Fibroblast of skin of right quadriceps (primary cell): ENCODE results near the gene TYMS.
A peak's percentile ranks its signal among the peaks of the same experiment; 100 is the strongest.

Source experiments
- DNase-seq: peaks from one replicate; pipeline ENCODE4 v3.0.0-alpha.2; 2013

Gene TYMS

GRCh38 chr18:647304-647703 is 10.1 kb upstream of the TYMS start:
- no peak for DNase-seq

- no peak for DNase-seq
Observed at GRCh38 chr18:649341-649740, 8.1 kb upstream of the TYMS start.

- DNase-seq: no peak
Observed at GRCh38 chr18:650428-650858, 7.0 kb upstream of the TYMS start.

DNA sequence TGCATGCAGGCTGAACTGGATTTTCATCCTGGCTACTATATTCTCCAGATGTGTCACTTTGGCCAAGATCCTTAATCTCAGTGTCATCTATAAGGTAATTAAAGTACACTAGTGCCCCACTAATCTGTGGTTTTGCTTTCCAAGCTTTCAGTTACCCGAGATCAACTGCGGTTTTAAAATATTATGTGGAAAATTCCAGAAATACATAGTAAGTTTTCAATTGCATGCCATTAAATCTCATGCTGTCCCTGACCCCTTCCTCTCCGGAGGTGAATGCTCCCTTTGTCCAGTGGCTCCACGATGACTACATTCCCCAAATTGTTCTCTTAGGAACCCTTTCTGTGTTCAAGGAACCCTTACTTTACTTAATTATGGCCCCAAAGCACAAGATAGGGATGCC is 5.3 kb upstream of the TYMS start:
- DNase-seq: no peak

GRCh38 chr18:653512-653911 is 3.9 kb upstream of the TYMS start:
- no peak for DNase-seq

- no peak for DNase-seq
Observed at GRCh38 chr18:654601-655000, 2.9 kb upstream of the TYMS start.

DNA sequence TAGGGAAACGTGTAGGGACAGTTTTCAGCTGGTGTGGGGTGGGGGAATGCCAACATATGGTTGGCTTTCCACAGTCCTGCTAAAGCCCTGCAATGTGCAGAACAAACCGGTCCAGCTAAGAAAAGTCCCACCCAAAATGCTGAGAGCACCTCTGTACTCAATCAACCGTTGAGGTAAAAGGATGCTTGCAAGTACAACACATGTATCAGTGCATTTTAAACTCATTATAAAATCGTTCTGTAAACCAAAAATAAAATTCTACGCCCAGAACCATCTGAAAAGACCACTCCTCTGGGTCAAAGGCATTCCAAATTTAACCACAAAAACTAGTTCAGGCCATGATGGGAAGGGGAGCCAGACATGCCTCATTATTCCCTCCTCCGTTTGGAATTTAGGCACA is 2.0 kb upstream of the TYMS start:
- DNase-seq: no peak

DNA sequence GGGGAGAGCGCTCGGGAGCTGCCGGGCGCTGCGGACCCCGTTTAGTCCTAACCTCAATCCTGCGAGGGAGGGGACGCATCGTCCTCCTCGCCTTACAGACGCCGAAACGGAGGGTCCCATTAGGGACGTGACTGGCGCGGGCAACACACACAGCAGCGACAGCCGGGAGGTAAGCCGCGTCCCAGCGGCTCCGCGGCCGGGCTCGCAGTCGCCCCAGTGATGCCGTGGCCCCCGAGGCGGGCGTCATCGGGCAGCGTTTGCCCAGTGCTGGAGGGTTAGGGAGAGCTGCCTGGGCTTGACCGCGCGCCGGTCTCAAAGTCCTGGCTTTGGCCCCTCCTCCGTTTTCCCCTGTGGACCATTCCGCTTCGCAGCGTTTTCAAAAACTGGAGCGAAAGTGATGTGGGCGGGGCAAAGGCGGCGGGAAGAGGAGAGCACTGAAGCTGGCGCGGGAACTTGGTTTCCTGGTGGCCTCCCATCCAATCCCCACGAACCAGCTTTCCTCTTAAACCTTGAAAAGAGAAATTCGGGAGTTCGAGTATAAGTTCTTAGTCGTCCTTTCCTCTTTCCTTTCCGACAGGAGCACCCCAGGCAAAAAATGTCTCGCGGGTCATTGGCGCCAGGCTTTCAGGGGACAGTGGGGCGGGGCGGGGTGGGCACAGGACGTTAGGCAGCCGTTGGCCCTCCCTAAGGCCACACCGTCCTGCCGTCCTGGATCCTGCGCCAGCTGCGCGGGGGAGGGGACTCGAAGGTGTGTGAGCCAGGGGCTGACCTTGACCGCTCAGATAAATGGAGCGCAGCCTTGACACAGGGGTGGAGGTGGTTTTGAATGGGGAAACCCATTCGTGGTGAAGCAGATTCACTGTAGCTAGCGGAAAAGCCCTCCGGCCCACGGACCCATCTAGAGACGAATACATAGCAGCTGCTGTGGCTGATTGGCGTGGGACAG is 821 bp downstream of the TYMS start:
- DNase-seq: peak; percentile 89

GRCh38 chr18:658947-659533 is 1.6 kb downstream of the TYMS start:
- DNase-seq: no peak

- DNase-seq: no peak
Observed at GRCh38 chr18:659597-659996, 2.1 kb downstream of the TYMS start.

DNA sequence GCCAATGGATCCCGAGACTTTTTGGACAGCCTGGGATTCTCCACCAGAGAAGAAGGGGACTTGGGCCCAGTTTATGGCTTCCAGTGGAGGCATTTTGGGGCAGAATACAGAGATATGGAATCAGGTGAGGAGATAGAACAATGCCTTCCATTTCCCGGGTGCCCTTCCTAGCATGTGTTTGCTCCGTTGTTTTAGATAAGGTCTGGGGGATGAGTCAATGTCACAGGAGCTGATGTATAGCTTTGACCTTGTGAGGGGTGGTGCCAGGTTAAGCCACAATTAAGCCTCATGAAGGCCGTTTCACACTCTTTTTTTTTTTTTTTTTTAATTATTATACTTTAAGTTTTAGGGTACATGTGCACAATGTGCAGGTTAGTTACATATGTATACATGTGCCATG is 4.7 kb downstream of the TYMS start:
- DNase-seq: no peak

DNA sequence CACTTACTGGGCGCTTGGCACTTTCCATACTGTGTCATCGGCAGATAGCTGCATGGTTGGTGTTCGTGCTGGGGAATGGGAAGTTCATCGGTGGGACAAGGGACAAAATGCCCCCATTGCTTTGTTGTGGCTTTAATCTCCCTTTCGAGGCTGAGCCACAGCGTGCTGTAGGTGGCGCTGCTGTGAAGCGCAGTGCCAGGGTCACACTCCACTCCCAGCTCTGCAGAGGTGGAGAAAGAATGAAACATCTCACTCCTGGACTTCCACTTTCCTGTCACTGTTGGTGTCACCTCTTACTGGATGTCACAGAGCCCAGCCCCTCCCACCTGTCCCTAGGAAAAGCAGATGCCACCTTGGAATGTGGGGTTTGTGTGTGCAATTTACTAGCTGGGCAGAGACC is 8.7 kb downstream of the TYMS start:
- no peak for DNase-seq

DNA sequence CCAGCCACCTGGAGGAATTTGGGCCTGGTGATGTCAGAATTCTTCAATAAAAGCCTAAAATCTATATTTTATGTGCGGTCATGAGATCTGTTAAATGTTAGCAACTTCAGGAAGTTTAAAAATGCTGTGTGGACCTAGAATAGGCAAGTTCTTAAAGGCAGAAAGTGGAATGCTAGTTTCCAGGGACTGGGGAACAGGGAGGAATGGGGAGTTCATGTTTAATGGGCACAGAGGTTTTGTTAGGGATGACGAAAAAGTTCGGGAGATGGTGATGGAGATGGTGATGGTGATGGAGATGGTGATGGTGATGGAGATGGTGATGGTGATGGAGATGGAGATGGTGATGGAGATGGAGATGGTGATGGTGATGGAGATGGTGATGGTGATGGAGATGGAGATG is 9.2 kb downstream of the TYMS start:
- no peak for DNase-seq

DNA sequence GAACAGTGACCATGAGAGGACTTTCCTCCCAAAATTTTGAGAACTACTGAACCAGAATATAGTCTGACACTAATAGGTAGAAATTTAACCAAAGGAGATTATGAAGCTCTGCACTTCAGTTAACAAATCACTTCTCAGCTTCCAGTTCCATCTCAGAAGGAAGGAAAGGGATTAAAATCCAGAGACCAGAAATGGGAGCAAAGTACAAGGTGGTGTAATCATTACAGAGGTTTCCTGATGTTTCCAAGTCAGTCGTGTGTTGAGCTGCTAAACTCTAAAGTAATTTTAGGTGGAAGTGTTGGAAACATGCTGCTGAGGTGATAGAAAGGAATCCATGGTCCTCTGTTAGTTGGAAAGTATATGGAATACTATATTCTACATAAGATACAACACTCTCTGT is 10.8 kb downstream of the TYMS start:
- no peak for DNase-seq

DNA sequence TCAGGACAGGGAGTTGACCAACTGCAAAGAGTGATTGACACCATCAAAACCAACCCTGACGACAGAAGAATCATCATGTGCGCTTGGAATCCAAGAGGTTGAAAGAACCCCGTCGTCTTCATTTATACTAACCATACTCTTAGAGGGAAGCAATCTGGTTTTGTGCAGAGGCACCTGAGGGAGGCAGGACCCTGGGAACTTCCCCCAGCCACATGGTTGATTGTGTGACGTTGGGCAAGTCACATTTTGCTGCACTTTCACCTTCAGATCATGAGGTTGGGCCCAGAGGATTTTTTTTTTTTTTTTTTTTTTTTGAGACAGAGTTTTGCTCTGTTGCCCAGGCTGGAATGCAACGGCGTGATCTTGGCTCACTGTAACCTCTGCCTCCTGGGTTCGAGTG is 11.6 kb downstream of the TYMS start:
- no peak for DNase-seq

DNA sequence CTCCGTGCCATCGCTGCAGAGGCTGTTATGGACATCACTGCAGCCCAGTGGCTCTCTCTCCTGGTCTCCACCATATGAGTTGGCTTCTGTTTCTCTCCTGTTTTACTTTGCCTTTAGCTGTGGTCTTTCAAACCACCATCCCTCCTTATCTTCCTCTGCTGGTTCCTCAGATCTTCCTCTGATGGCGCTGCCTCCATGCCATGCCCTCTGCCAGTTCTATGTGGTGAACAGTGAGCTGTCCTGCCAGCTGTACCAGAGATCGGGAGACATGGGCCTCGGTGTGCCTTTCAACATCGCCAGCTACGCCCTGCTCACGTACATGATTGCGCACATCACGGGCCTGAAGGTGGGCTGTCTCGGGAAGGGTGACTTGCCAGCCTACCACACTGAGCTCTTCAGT is 13.1 kb downstream of the TYMS start:
- DNase-seq: no peak

GRCh38 chr18:671405-671804 is 14.0 kb downstream of the TYMS start:
- no peak for DNase-seq

GRCh38 chr18:673317-673716 is 15.9 kb downstream of the TYMS start:
- DNase-seq: no peak

DNA sequence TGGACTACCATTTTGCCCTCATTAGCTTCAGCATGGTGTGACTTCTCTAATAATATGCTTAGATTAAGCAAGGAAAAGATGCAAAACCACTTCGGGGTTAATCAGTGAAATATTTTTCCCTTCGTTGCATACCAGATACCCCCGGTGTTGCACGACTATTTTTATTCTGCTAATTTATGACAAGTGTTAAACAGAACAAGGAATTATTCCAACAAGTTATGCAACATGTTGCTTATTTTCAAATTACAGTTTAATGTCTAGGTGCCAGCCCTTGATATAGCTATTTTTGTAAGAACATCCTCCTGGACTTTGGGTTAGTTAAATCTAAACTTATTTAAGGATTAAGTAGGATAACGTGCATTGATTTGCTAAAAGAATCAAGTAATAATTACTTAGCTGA is 16.3 kb downstream of the TYMS start:
- DNase-seq: no peak

DNA sequence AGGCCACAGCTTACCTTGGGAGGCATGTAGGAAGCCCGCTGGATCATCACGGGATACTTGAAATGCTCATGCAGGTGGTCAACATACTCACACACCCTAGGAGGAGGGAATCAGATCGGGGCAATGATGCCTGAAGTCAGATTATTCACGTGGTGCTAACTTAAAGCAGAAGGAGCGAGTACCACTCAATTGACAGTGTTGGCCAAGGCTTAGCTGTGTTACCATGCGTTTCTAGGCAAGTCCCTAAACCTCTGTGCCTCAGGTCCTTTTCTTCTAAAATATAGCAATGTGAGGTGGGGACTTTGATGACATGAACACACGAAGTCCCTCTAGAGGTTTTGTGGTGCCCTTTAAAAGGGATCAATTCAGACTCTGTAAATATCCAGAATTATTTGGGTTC is 17.9 kb downstream of the TYMS start:
- DNase-seq: no peak

GRCh38 chr18:676069-676468 is 18.6 kb downstream of the TYMS start:
- DNase-seq: no peak

GRCh38 chr18:676736-677135 is 19.3 kb downstream of the TYMS start:
- no peak for DNase-seq

- no peak for DNase-seq
Observed at GRCh38 chr18:677145-677544, 19.7 kb downstream of the TYMS start.

- DNase-seq: no peak
Observed at GRCh38 chr18:677951-678381, 20.5 kb downstream of the TYMS start.
